Thyroid gland (tissue), 4 donors: ENCODE results near the gene FOXA1.

Experiments used
- CTCF ChIP-seq, 6 experiments: fragments of 200-600 bp in 3 of 6; fragments of 450-650 bp in 3 of 6; sonication (generic) in 3 of 6; IDR thresholded peaks; one replicate each; pipeline ENCODE4 v1.5.1; 2016 to 2019; ENCODE audit warnings: antibody characterized with exemption in 6 of 6, mild to moderate bottlenecking in 2 of 6, inconsistent platforms in 1 of 6, moderate library complexity in 1 of 6
- POLR2A ChIP-seq, 2 donors: fragments of 450-650 bp; IDR thresholded peaks; one replicate each; pipeline ENCODE4 v1.6.1; 2017; ENCODE audit warnings: antibody characterized with exemption in 2 of 2, mild to moderate bottlenecking in 2 of 2, moderate library complexity in 1 of 2

DNA sequence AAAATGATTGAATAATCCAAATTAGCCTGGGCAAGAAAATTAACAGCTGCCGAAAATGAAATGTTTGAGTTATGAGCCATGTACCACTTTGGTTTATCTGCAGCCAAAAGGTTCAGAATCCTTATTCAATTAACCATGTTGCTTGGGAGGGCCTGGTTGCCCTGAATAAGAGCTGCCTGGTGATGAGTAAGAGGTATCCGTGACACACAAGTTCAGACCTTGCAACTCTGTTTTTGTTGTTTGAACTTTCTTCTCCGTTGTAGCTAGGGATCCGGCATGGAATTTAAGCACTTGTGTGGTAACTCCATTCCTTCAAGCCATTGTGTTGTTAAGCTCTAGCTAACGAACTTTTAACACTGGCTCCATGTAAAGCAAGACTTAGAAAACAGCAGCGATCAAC is 35.7 kb downstream of the FOXA1 start:
- no peak for TF ChIP-seq CTCF (IDR thresholded peaks at IDR 0.05)
- TF ChIP-seq POLR2A (IDR thresholded peaks at IDR 0.05): no peak
